Adrenal gland (tissue), 5 donors: Measurements from ENCODE around the gene EEF1AKMT3.

Experiments used
- POLR2A ChIP-seq, 2 donors: fragments of 450-650 bp; IDR thresholded peaks; one replicate each; pipeline ENCODE4 v1.6.1; 2017; ENCODE audit warnings: antibody characterized with exemption in 2 of 2, mild to moderate bottlenecking in 2 of 2, moderate library complexity in 1 of 2
- TF ChIP-seq, protein P1 (sequence below), 6 experiments: fragments of 450-650 bp in 4 of 6; fragments of 200-600 bp in 2 of 6; sonication (generic) in 1 of 6; IDR thresholded peaks; 1 replicate in 5 of 6; 2 replicates in 1 of 6; pipeline versions ENCODE4 v1.5.1 to v1.8.0; 2016 to 2021; ENCODE audit warnings: antibody characterized with exemption in 6 of 6, mild to moderate bottlenecking in 2 of 6, moderate library complexity in 1 of 6
- donor health status: DM: no; HTN: no; CAD: no.

DNA sequence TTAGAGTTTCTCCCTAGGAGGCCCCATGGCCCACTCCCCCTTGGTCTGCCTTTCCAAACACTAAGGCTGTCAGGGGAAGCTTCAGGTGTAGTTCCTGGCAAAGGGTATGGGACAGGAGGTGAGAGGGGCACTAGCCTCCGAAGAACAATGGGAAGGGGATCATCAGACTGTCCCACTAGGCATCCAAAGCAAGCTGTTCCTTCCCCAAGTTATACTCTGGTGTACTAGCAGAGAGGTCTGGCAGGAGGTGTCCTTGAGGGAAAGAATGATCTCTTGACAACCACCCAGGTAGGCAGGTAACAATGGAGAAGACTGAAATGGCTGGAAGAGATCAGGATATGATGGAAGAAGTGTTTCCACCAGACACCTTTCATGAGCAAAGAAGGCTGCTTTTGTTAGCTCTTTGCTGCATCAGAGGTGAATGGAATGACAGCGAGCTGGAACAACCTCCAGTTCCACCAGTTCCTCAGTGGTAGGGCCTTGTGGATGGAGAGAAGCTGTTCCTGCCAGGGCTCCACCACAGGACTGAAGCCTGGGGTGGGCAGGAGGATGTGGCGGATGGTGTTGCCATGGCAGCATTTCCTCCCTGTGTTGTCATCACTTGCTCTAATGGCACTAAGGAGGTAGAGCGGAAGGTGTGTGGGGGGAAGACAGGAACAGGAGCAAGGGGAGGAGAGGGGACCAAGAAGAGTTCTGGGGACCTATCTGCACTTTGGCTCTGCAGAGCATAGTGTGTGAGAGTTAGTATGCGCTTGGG is 31.6 kb upstream of the EEF1AKMT3 start:
- TF ChIP-seq, protein P1, sequence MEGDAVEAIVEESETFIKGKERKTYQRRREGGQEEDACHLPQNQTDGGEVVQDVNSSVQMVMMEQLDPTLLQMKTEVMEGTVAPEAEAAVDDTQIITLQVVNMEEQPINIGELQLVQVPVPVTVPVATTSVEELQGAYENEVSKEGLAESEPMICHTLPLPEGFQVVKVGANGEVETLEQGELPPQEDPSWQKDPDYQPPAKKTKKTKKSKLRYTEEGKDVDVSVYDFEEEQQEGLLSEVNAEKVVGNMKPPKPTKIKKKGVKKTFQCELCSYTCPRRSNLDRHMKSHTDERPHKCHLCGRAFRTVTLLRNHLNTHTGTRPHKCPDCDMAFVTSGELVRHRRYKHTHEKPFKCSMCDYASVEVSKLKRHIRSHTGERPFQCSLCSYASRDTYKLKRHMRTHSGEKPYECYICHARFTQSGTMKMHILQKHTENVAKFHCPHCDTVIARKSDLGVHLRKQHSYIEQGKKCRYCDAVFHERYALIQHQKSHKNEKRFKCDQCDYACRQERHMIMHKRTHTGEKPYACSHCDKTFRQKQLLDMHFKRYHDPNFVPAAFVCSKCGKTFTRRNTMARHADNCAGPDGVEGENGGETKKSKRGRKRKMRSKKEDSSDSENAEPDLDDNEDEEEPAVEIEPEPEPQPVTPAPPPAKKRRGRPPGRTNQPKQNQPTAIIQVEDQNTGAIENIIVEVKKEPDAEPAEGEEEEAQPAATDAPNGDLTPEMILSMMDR (IDR thresholded peaks at IDR 0.05) = no peak
- TF ChIP-seq POLR2A (IDR thresholded peaks at IDR 0.05) = no peak
